Right atrium auricular region (tissue), 2 donors: Measurements from ENCODE around the gene ELMOD1. TPM values are rescaled to one million over a fixed set of nuclear protein-coding genes. Genes with fewer than 3 reads are reported as not detected.

Source experiments
- DNase-seq: peaks from one replicate; pipeline ENCODE4 v3.0.0-alpha.2; 2019; ENCODE audit warnings: low spot score
- H3K27ac ChIP-seq, 2 donors: fragments of 200-600 bp; sonication (generic); 1 replicate in 1 of 2; 2 replicates in 1 of 2; pipeline ENCODE4 v1.5.1; 2016 to 2019
- H3K27me3 ChIP-seq, 2 donors: fragments of 200-600 bp; sonication (generic); one replicate each; pipeline versions ENCODE4 v1.5.1 to v1.6.0; 2017 to 2019
- H3K36me3 ChIP-seq: fragments of 200-600 bp; sonication (generic); one replicate; pipeline ENCODE4 v1.5.1; 2016
- H3K4me1 ChIP-seq, 2 donors: fragments of 200-600 bp; sonication (generic); one replicate each; pipeline versions ENCODE4 v1.5.1 to v1.6.0; 2017 to 2019
- H3K4me3 ChIP-seq, 2 donors: fragments of 200-600 bp; sonication (generic); 1 replicate in 1 of 2; 2 replicates in 1 of 2; pipeline ENCODE4 v1.5.1; 2017 to 2019; ENCODE audit warnings: mild to moderate bottlenecking in 1 of 2, moderate library complexity in 1 of 2
- H3K9me3 ChIP-seq, 2 donors: fragments of 200-600 bp; sonication (generic); one replicate each; pipeline ENCODE4 v1.5.1; 2019
- CTCF ChIP-seq, 2 donors: fragments of 200-600 bp; sonication (generic); IDR thresholded peaks; one replicate each; pipeline ENCODE4 v1.5.1; 2019; ENCODE audit warnings: antibody characterized with exemption in 2 of 2
- total RNA-seq, 2 donors: library from RNA; depleted of rRNA; stranded (reverse); fragments of >200 nt; gene quantifications; one replicate each; pipeline ENCODE4 v1.1.0, GENCODE V29; 2016

ELMOD1 gene
- total RNA-seq, 2 donors from 2014 or later = 4.2 to 10.4 TPM

GRCh38 chr11:107688322-107688918 is 97.5 kb downstream of the ELMOD1 start:
- no peak overlapping the region for H3K4me3 ChIP-seq
- DNase-seq = no peak
- no peak for TF ChIP-seq CTCF (IDR thresholded peaks at IDR 0.05)
- no peaks in the 10 kb centered on the region for H3K9me3 ChIP-seq
- H3K36me3 ChIP-seq = no peaks in the 10 kb centered on the region
- H3K27ac ChIP-seq = no peak overlapping the region
- no peaks in the 10 kb centered on the region for H3K27me3 ChIP-seq
- H3K4me1 ChIP-seq = peaks cover 0 to 8% of the 10 kb centered on the region in 2 donors

GRCh38 chr11:107689317-107690202 is 98.6 kb downstream of the ELMOD1 start:
- TF ChIP-seq CTCF (IDR thresholded peaks at IDR 0.05) = peak; percentile 66 to 79
- Histone ChIP-seq H3K36me3 (no peaks in the 10 kb centered on the region), H3K9me3 (no peaks in the 10 kb centered on the region), H3K4me3 (no peak overlapping the region), H3K27ac (no peak overlapping the region), H3K27me3 (no peaks in the 10 kb centered on the region), H3K4me1 (peaks cover 0 to 8% of the 10 kb centered on the region in 2 donors)
- peak; percentile 79 for DNase-seq

GRCh38 chr11:107691000-107691750 is 100.2 kb downstream of the ELMOD1 start:
- H3K4me1 ChIP-seq = peaks cover 0 to 13% of the 10 kb centered on the region in 2 donors
- DNase-seq = no peak
- H3K27me3 ChIP-seq = no peaks in the 10 kb centered on the region
- no peaks in the 10 kb centered on the region for H3K9me3 ChIP-seq
- no peaks in the 10 kb centered on the region for H3K36me3 ChIP-seq
- TF ChIP-seq CTCF (IDR thresholded peaks at IDR 0.05) = no peak
- H3K4me3 ChIP-seq = no peak overlapping the region
- H3K27ac ChIP-seq = no peak overlapping the region

GRCh38 chr11:107695446-107695845 is 104.5 kb downstream of the ELMOD1 start:
- Histone ChIP-seq H3K36me3 (no peaks in the 10 kb centered on the region), H3K4me3 (no peak overlapping the region), H3K27me3 (no peaks in the 10 kb centered on the region), H3K9me3 (no peaks in the 10 kb centered on the region), H3K4me1 (peaks cover 0 to 11% of the 10 kb centered on the region in 2 donors), H3K27ac (no peak overlapping the region)
- no peak for DNase-seq
- no peak for TF ChIP-seq CTCF (IDR thresholded peaks at IDR 0.05)

- H3K9me3 ChIP-seq = no peaks in the 10 kb centered on the region
- no peak for DNase-seq
- no peaks in the 10 kb centered on the region for H3K27me3 ChIP-seq
- peak overlapping the region in 1 of 2 donors; percentile 17 for H3K27ac ChIP-seq
- H3K4me3 ChIP-seq = no peak overlapping the region
- H3K36me3 ChIP-seq = no peaks in the 10 kb centered on the region
- peaks cover 0 to 11% of the 10 kb centered on the region in 2 donors for H3K4me1 ChIP-seq
- no peak for TF ChIP-seq CTCF (IDR thresholded peaks at IDR 0.05)
Measured at GRCh38 chr11:107696140-107696539, 105.2 kb downstream of the ELMOD1 start.
